DMS79 (cell line): Measurements from ENCODE around the gene FNDC3B.

Experiments
- DNase-seq: peaks from one replicate; lab custom pipeline; 2025; lab: John Stamatoyannopoulos, UW

The FNDC3B gene

DNA sequence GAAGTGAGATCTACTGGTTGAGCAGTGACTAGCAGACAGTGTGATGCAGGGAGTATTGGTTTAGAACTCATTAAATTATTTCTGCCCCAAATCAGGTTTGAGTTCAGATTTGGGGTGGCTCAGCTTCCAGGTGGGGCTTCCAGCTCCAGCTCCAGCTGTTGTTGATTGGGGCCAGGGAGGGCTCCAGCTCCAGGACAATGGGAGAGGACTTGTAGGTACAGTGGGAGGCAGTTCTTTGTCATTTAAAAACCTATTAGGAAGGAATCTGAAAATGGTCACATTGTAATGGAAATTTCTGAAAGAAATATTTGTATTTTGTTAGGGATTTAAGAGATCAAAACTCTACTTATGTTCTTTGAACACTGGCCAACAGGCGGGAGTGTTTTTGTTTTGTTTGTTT lies 97.0 kb downstream of the FNDC3B start:
- DNase-seq: no peak

DNA sequence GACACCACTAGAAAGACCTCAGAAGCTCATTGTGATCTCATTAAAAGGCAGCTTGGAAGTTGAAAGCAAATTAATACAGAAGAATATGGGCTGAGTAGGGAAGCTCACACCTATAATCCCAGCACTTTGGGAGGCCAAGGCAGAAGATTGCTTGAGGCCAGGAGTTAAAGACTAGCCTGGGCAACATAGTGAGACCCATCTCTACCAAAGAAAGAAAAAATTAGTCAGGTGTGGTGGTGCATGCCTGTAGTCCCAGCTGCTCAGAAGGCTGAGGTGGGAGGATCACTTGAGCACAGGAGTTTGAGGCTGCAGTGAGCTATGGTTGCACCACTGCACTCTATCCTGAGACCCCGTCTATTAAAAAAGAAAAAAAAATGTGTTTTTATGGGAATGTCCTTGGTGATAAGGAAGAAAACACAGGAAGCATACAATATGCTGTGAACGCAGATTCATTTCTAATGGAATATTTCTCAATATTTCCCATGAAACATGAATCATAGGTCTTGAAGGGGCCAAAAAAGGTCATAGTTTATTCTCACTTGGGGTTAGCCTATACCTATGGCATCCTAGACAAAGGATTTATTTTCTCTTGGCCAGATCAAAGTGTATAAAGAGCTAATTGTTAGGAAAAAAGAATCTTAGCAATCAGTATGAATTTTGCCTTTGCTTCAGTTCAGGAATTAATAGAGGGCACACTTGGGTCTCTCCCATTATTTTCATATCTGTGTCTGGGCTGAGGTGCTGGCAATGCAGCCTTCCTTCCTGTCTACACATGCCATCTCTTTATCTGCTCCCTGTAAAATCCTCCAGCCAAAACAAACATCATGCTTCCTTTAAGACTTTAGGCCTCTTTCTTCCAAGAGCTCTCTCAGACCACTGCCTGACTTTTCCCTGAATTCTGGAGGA lies 98.2 kb downstream of the FNDC3B start:
- DNase-seq: peak; percentile 86

DNA sequence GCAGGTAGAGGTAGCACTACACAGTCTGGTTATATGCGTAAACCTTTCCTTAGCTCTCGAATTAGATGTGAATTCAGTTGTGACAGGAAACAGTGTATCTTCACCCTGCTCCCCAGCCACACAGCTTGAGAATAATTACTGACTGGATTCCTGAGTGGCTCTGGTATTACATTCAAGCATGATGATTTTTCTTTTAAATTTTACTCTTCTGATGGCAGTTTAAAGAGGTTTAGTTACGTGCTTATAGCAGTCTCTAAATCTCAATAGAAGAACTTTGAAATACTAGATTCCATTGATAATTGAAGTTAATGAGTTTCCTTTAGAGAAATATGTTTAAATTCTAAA lies 98.8 kb downstream of the FNDC3B start:
- no peak for DNase-seq

DNA sequence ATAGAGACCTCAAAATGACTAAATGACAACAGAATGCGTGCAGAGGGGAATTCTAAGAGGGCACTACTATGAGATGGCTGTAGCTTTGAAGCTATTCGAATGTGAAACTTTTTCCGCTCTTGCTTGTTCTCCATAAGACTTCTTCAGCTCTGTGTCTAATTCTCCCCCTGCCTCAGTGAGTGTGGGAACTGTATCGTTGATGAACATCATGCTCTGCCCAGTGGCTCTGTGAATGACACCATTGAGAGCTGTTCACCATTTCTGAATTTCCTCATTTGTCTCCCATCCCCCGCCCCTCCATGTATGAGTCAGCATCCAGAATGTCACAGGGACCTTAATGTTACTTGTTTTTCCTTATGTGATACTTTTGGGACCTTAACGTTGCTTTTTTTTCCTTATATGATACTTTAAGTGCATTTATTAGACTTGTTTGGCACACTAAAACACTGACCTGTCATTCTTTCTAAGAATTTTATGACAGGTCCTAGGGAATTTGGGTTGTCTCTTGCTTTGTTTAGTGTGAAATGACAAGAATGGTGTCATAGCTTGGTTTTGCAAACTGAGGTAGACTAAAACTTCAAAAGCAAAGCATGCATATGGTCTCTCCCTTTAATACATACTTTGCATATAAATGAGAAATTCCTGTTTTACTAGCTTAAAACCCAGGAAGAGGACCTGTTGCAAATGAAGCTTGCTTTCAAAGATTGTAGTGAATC lies 99.6 kb downstream of the FNDC3B start:
- no peak for DNase-seq

DNA sequence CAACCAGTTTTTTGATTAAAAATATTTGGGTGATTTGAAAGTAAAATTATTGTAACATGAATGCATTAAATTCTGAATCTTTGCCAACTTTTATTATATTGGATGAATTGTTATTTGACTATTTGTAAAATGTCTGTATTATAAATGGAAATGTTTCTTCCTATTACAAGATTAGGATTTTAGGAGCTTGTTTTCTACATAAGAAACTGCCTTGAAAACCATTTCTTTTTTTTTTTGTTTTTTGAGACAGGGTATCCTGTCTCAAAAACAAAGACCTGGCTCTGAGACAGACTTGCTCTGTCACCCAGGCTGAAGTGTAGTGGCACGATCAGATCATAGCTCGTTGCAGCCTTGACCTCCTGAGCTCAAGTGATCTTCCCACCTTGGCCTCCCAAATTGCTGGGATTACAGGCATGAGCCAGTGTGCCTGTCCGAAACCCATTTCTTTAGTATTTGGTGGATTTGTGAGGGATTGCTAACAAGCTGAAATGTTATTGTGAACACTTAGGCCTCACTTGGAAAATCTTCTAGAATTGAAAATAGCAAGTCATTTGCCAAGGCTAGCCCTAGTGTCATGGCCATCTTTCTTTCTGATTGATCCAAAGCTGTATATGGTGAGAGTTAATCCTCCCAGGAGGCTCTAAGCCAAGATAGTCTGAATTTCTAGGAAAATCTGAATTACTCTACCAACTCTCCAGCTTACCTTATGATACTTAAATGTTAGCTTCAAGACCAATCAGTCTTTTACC lies 100.3 kb downstream of the FNDC3B start:
- no peak for DNase-seq

DNA sequence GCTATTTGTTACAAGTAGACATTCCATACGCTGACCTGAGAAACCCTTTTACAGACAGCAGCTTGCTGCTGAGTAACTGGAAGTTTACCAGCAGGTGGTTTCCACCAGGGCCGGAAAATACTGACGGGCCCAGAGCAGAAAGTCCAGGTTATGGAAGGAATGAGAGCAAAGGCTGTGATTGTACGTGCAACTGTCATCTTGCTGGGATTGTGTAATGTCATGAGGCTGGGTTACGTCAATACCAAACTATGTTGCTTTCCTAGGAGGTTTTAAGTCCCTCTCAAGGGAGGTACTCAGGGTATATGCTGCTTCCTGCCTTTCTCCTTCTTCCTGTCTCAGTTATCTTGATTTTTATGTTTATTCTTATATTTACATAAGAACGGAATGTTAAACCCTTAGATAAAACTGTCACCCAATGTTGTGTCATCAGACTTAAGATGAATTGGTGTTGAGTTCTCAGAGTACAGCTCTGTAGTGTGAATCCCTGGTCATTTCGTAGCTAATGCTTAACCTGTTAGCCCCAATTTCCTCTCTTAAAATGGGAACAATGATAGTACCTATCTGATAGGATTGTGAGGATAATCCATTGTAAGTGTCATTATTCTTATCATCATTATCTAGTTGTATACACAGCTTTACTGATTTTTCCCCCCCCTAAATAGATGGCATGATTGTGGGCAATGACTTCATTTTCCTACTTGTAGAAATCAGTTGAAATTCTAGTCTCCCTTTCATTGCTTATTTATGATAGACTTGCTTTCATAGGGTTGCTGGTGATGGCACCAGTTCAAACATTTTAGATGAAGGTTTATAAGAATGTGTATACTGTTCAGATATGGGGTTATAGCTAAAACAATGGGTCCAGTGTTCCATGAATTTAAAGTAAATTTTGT lies 101.4 kb downstream of the FNDC3B start:
- no peak for DNase-seq

DNA sequence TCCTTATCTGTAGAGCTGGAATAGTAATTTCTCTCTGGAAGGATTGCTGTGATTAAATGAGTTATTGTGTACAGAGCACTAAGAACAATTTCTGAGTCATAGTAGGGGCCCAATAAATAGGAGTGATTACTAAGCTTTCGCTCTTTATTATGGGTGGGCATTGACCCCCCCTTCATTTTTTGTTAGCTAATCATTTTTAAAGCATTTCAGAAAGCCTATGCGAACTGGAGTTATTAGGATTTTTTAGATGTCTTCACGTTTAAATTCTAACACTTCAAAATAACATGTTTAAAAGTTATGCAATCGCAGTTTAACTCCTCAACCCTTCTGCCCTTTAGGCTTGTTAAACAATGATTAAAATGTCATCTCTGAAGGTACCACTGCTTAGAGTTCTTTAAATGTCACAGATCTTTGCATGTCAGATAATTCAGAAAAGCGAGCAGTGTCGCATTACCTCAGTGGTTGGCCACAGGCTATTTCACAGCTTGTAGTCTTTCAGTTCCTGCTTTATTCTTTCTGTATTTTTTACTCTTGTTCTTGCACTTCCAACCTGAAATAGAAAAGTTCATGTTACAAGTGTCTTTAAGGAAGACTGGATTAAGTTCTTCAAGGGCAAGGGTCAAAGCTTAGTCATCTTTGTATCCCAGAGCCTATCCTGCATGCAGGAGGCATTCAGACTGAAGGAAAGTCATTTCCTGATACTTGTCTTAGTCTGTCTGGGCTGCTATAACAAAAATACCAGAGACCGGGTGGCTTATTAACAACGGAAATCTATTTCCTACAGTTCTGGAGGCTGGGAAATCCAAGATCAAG lies 102.9 kb downstream of the FNDC3B start:
- no peak for DNase-seq

DNA sequence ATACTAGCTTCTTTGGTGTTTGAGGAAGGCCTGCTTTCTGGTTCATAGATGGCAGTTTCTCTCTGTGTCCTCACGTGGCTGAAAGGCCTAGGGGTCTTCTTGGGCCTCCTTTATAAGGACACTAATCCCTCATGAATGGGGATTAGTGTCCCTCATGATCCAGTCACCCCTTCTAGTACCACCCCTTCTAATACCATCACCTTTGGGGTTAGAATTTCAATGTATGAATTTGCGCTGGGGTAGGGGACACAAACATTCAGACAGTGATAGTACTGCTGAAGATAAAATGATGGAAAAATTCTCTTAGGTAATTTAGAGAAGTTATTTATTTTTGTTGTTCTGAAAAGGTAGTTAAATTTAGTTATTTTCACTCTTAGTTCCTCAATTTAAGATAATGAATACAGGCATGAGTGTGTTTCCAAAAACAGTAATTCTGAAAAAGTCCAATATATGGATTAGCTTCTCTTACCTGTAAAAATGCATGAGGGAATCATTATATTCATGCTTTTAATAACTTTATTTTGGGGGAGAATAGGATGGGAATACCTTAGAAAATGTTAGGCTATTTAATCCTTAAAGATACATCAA lies 103.6 kb downstream of the FNDC3B start:
- DNase-seq: no peak

DNA sequence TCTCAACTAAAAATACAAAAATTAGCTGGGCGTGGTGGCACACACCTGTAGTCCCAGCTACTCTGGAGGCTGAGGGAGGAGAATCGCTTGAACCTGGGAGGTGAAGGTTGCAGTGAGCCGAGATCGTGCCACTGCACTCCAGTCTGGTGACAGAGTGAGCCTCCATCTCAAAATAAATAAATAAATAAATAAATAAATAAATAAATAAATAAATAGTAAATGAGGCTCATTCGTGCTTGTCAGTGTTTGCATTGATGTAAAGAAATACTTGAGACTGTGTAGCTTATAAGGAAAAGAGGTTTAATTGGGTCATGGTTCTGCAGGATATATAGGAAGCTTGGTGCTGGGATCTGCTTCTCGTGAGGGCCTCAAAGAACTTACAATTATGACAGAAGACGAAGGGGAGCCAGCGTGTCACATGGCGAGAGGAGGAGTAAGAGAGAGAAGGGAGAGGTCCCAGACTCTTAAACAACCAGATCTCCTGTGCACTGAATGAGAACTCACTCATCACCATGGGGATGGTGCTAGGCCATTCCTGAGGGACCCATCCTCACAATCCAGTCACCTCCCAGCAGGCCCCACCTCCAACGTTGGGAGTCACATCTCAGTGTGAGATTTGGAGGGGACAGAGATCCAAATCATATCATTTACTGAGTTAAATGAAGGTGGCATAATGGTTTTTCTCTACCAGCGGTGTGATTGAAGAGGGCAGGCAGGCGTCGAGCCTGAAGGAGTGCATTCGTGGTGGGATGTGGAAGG lies 104.5 kb downstream of the FNDC3B start:
- DNase-seq: no peak

DNA sequence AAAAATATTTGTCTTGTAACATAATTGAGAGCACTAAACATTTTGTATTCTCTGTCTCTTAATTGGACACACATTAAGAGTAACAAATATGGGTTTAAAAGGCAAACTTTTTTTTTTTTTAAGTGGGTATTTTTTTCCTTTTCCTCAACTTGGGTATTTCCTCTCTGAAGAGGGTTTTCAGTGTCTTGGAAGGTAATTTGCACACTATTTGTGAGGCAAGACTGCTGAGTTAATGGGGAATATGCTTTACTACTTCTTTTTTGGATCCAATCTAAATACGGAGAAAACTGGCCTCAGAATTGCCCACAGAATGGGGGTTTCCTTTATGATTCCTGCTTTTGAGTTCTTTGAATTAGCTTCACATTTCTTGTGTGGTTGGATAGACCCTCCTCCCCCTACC lies 105.2 kb downstream of the FNDC3B start:
- no peak for DNase-seq

DNA sequence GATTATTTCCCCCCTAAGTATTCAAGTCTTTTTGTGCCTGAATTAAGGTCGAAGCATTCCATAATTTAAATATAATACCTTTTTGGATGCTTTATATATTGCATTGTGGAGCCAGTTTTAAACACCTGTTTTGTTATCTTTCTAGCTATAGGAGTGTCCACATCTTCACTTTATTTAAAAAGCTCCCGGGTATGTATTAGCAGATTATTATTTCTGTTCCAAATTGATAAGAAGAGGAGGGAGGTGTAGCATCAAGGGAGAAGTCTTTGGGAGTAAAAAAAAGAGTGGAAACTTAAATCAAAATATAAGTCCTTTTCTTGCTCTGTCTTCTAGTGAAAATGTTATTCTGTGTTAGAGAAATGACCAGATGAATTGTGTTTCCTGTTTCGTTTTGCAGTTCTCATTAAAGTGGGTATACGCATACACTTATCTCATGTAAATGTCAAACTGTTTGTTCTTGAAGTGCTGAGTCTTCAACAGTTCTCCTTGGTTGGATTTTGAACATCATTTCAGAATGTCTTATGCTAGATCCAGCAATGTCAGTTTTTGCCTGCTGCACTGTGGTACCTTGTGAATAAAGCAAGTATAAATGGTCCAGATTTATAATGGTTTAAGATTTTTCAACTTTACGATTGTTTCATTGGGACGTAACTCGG lies 105.8 kb downstream of the FNDC3B start:
- DNase-seq: no peak

DNA sequence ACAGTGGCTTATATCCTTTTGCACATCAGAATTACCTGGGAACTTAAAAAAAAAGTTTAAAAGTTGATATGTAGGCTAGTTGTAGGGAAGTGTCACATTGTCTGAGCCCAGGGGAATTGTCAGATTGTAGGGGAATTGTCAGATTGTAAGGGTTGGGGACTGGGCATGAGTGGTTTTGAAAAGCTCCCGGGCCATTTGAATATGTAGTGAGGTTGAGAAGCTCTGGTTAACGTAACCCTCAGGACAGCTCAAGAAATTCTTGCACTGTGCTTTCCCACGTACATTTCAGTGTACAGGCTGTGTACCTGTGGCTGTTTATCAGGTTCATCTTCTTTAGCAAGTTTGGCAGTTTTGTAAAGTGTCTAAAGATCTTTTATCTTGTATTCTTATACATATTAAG lies 107.0 kb downstream of the FNDC3B start:
- DNase-seq: no peak

DNA sequence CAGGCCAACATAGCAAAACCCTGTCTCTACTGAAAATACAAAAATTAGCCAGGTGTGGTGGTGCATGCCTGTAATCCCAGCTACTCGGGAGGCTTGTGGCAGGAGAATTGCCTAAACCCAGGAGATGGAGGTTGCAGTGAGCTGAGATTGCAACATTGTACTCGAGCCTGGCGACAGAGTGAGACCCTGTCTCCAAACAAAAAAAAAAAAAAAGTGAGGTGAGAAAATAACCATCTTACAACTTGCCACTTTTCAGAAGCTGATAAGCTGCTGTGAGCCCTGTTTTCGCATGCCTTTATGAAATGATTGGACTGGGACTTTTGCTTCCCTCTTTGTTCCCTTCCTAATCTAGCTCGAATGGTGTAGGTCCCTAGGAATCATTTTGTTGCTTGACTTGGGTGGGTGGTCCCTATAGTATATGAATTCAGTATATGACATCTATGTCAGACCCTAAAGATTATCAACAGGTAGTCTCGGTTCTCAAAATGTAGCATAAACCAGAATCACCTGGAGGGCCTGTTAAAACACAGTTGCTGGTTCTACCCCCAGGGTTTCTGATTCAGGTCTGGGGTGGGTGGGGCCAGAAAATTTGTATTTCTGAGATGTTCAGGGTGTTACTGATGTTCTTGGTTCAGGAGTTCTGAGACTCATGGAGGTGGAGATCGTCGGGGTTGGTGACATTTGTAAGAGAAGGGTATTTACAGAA lies 107.9 kb downstream of the FNDC3B start:
- no peak for DNase-seq

DNA sequence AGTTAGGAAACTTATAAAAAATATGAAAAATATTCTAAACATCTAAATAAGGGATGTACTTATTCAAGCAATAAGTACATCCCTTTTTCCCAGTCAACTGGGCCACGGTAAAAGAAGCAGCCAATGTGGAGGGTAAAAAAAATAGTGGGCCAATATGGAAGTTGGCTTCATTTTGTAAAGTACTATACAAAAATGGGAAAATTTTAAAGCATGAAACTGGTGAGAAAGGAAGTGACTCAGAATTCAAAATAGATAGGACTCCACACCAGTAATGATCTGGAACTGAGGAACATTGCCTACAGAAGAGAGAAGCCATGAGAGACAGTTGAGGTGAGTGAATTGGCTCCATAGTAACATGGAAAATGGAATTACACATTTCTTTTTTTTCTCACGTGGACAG lies 108.9 kb downstream of the FNDC3B start:
- DNase-seq: no peak

DNA sequence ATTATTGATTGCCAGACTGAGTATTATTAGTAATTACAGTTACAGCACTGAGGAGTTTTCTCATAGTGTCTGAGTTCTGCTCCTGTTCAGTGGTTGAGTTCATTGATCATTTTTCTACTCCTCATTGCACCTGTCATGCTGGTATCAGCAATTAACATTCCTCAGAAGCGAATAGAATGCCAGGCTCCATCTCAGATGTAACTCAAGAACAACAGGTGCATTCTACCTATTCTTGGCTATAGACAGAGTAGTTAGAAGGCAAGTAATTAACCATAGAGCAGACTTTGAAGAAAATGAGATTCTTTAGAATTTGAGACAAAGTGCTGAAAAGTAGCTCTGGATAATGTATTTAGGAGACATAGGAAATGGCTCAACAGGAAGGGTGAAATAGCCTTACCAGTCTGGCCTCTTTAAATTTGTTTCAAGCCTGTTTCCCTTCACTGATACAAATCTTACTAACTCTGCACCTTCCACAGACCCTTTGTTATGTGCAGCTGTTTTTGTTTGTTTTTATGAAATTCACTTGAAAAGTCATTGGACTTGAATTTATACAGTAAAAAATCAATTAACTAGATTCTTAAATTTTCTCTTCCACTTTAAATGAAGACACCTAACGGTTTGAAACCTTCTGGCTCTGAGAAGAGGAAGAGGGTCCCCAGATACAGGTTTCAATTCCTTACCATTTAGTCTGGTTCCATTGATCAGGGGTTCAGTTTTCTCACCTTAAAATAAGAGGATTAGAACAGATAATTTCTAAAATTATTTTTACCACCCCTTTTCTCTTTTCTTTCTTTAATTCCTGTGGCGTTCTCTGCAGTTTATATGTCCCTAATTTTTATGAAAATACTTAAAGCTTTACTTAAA lies 109.6 kb downstream of the FNDC3B start:
- DNase-seq: peak; percentile 51

DNA sequence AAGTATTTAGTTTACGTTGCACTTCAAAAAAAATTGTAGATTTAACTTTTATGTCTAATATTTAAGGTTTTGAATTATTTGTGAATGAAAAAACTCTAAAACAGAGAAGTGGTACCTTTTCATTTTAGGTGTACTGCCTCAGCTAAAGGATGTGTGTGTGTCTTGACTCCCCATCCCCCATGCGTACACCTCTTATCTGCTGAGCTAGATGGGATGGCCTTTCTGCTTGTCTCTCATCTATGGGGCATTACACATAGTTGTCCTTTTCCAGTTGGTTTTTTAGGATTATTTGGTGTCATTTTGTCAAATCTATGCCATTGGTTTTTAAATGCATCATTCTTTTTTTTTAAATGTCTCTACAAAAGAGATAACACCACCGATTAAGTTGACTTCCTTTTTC lies 110.9 kb downstream of the FNDC3B start:
- no peak for DNase-seq

DNA sequence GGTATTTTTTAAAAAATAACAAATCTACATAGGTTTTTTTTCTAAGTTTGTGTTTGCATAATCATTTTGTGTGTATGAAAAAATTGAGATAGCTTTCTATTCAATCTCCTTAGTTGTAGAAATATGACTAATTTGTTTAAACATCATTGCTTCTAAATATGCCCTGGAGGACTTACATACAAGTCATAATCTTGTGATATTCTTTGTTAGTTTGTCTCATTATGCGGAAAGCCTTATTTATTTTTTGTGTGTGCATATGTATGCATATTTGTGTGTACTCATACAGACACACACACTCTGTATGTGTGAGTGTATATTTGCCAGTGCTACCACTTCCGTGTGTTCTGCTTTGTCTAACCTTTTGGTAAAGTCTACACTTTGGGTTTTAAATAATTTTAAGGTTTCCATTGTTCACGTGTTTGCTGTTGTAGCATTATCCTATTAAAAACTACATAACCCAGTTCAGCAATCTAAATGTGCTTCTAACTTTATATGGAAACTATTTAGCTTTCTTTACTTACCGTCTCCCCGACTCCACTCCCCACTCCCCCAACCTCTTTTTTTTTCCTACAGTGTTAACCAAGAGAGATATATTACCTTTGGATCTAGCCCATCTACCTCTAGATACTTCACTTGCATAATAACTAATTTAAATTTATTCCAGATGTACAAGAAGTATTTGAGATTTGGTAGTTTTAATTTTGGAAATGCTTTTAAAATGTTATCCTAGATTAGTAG lies 111.7 kb downstream of the FNDC3B start:
- no peak for DNase-seq
